Stimulated activated CD8-positive, alpha-beta memory T cell treated with anti-CD3 and anti-CD28 coated beads, Interleukin-4, amount 100 ng/mL, for 48 hours (primary cell): ENCODE measurements around the gene PARK7.

ENCODE experiments used
- DNase-seq: peaks from one replicate; pipeline ENCODE4 v3.0.0-alpha.2; 2020

PARK7 gene

GRCh38 chr1:7985851-7986612 is 24.5 kb downstream of the PARK7 start:
- DNase-seq, result no peak

GRCh38 chr1:7987528-7987927 is 26.0 kb downstream of the PARK7 start:
- DNase-seq, result no peak

- no peak for DNase-seq
Observed at GRCh38 chr1:7988576-7988975, 27.1 kb downstream of the PARK7 start.

- no peak for DNase-seq
Observed at GRCh38 chr1:7989762-7990428, 28.4 kb downstream of the PARK7 start.

GRCh38 chr1:7991504-7992440 is 30.3 kb downstream of the PARK7 start:
- no peak for DNase-seq

- no peak for DNase-seq
Observed at GRCh38 chr1:7992885-7993284, 31.4 kb downstream of the PARK7 start.

GRCh38 chr1:7993593-7994479 is 32.3 kb downstream of the PARK7 start:
- DNase-seq, result no peak

GRCh38 chr1:7994827-7995226 is 33.3 kb downstream of the PARK7 start:
- DNase-seq, result no peak

GRCh38 chr1:7995437-7995836 is 33.9 kb downstream of the PARK7 start:
- DNase-seq, result no peak

- no peak for DNase-seq
Observed at GRCh38 chr1:8002329-8002910, 40.9 kb downstream of the PARK7 start.

GRCh38 chr1:8002921-8003320 is 41.4 kb downstream of the PARK7 start:
- DNase-seq, result no peak

GRCh38 chr1:8003438-8004112 is 42.1 kb downstream of the PARK7 start:
- no peak for DNase-seq

- no peak for DNase-seq
Observed at GRCh38 chr1:8004113-8004802, 42.7 kb downstream of the PARK7 start.

GRCh38 chr1:8004803-8005573 is 43.5 kb downstream of the PARK7 start:
- no peak for DNase-seq

- no peak for DNase-seq
Observed at GRCh38 chr1:8006037-8006963, 44.8 kb downstream of the PARK7 start.

- DNase-seq, result no peak
Observed at GRCh38 chr1:8009043-8010002, 47.8 kb downstream of the PARK7 start.

GRCh38 chr1:8010080-8010664 is 48.7 kb downstream of the PARK7 start:
- no peak for DNase-seq
